ENCODE data around the gene IPO5.

Gene IPO5

GRCh38 chr13:98054301-98054700 lies 100.8 kb downstream of the IPO5 start:
- in situ Hi-C loops (cut with MboI; ENCODE audit: low sequenced_read_pairs): no loop called here

GRCh38 chr13:98055623-98056022 lies 102.1 kb downstream of the IPO5 start:
- in situ Hi-C loops (cut with MboI; ENCODE audit: low sequenced_read_pairs): no loop called here

- in situ Hi-C loops (cut with MboI; ENCODE audit: low sequenced_read_pairs): no loop called here
These were observed 103.5 kb downstream of the IPO5 start for GRCh38 chr13:98056839-98057410.

DNA sequence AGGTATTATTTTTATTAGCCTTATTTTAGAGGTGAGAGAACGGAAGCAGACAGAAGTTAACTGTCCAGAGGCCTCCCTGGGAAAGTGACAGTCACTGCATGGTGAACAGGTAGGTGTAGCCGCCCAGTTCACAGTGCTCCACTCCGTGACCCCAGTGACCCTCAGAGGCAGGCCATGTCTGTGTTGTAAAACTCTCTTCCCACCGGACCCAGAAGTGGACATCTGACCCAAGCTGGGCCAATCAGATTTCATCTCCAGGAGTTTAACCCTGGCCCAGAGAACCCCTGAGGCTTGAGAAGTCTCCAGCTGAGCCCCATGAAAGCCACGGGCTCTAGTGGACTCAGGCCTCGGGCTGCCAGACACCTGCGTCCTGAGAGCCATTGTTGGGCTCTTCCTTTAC lies 105.8 kb downstream of the IPO5 start:
- in situ Hi-C loops (cut with MboI; ENCODE audit: low sequenced_read_pairs): no loop called here

- in situ Hi-C loops (cut with MboI; ENCODE audit: low sequenced_read_pairs): no loop called here
These were observed 106.8 kb downstream of the IPO5 start for GRCh38 chr13:98060282-98060681.

DNA sequence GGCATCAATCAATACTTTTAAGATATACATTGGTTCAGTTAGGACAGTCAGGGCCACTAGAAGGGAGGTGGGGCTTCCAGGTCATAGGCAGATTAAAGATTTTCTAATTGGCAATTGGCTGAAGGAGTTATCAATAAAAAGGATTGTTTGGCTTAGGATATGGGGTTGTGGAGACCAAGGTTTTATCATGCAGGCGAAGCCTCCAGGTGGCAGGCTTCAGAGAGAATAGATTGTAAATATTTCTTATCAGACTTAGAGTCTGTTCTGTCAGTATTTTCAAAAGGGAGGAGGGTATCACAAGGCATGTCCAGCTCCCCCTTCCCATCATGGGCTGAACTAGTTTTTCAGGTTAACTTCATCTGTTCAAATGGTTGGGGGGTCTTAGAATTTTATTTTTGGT lies 112.0 kb downstream of the IPO5 start:
- in situ Hi-C loops (cut with MboI; ENCODE audit: low sequenced_read_pairs): no loop called here

GRCh38 chr13:98066636-98067035 lies 113.2 kb downstream of the IPO5 start:
- in situ Hi-C loops (cut with MboI; ENCODE audit: low sequenced_read_pairs): no loop called here

GRCh38 chr13:98068521-98068920 lies 115.0 kb downstream of the IPO5 start:
- in situ Hi-C loops (cut with MboI; ENCODE audit: low sequenced_read_pairs): no loop called here

DNA sequence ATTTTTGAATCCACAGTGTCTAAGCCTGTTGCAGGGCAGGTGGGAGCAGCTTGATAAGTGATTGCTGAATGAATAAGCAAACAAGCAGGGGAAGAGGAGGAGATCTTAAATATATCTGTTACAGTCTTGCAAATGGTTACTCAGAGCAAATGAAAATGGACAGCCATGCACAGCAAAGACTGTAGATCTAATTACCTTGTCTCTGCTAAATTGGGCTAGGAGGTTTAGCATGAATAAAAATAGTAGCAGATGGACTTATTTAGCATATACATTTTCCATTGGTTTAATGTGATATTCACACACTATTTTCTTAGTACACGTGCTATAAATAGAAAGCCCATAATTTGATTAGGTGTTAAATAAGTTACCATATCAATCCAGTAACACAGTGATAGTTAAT lies 116.5 kb downstream of the IPO5 start:
- in situ Hi-C loops (cut with MboI; ENCODE audit: low sequenced_read_pairs): no loop called here

DNA sequence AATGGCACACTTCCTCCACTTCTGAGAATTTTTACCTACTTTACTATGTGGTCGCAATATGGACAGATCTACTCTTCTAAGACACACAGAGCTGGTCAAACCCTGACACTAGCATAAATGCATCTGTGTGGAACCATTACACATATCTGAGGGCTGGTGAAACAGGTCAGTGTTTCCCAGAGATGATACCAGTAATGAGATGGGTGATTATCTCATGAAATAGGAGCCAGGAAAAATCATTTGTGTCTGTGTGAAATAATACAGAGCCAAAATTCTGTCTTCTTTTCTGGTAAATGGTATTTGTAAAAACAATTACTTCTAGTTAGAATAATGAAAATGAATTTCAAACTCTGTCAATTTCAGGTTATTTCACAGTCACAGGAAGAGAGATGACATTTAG lies 117.8 kb downstream of the IPO5 start:
- in situ Hi-C loops (cut with MboI; ENCODE audit: low sequenced_read_pairs): no loop called here

DNA sequence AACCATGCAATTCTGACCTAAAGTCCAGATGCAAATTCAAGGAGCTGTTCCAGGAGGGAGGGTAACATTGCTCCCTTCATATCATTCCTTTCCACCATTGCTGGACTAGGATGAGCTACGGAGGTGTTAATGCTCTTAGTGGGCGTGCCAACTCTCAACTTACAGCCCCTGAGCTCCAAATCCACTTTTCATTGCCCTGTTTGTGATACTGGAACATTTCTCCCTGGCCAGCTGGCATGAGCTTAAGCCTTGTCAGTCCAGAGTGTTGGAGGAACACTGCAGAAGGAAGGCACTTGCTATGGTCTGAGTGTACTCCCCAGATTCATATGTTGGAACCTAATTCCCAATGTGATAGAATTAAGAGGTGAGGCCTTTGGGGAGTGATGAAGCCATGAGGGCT lies 119.0 kb downstream of the IPO5 start:
- in situ Hi-C loops (cut with MboI; ENCODE audit: low sequenced_read_pairs): no loop called here

Data from HL-60/S4 treated with retinoic acid at 250 ng/mL for 4 days and 3 days (cell line).